ENCODE measurements around the gene PARVA. TPM values are rescaled to one million over a fixed set of nuclear protein-coding genes. Genes with fewer than 3 reads are reported as not detected.

The PARVA gene
- total RNA-seq, 3 donors from 2014 or later = 55.7 to 191 (median 57.1) TPM

- no peaks in the 10 kb centered on the region for H3K4me1 ChIP-seq (ENCODE audit: low read depth)
- no peaks in the 10 kb centered on the region for H3K9me3 ChIP-seq
- DNase-seq = no peak
- H3K4me3 ChIP-seq = no peak overlapping the region
- H3K36me3 ChIP-seq (ENCODE audit: low read depth) = no peaks in the 10 kb centered on the region
- no peak for ATAC-seq
- intact Hi-C loops (cut with DNase I, micrococcal nuclease) = no loop called here
- no peak for TF ChIP-seq CTCF (IDR thresholded peaks at IDR 0.05)
Observed at GRCh38 chr11:12556155-12556554, 178.8 kb downstream of the PARVA start.

GRCh38 chr11:12556788-12557384 lies 179.5 kb downstream of the PARVA start:
- Histone ChIP-seq H3K9me3 (no peaks in the 10 kb centered on the region), H3K4me3 (no peak overlapping the region), H3K36me3 (ENCODE audit: low read depth) (no peaks in the 10 kb centered on the region), H3K4me1 (ENCODE audit: low read depth) (no peaks in the 10 kb centered on the region)
- no peak for ATAC-seq
- peak in 1 of 3 donors; percentile 54 for DNase-seq
- intact Hi-C loops (cut with DNase I, micrococcal nuclease) = no loop called here
- no peak for TF ChIP-seq CTCF (IDR thresholded peaks at IDR 0.05)

- no peak for ATAC-seq
- intact Hi-C loops (cut with DNase I, micrococcal nuclease) = no loop called here
- Histone ChIP-seq H3K4me3 (no peak overlapping the region), H3K9me3 (no peaks in the 10 kb centered on the region), H3K36me3 (ENCODE audit: low read depth) (no peaks in the 10 kb centered on the region), H3K4me1 (ENCODE audit: low read depth) (no peaks in the 10 kb centered on the region)
- no peak for TF ChIP-seq CTCF (IDR thresholded peaks at IDR 0.05)
- no peak for DNase-seq
Observed at GRCh38 chr11:12559011-12559410, 181.6 kb downstream of the PARVA start.

GRCh38 chr11:12560362-12560761 lies 183.0 kb downstream of the PARVA start:
- Histone ChIP-seq H3K4me3 (no peak overlapping the region), H3K4me1 (ENCODE audit: low read depth) (no peaks in the 10 kb centered on the region), H3K36me3 (ENCODE audit: low read depth) (no peaks in the 10 kb centered on the region), H3K9me3 (no peaks in the 10 kb centered on the region)
- DNase-seq (no peak), ATAC-seq (no peak)
- intact Hi-C loops (cut with DNase I, micrococcal nuclease) = no loop called here
- TF ChIP-seq CTCF (IDR thresholded peaks at IDR 0.05) = no peak

DNA sequence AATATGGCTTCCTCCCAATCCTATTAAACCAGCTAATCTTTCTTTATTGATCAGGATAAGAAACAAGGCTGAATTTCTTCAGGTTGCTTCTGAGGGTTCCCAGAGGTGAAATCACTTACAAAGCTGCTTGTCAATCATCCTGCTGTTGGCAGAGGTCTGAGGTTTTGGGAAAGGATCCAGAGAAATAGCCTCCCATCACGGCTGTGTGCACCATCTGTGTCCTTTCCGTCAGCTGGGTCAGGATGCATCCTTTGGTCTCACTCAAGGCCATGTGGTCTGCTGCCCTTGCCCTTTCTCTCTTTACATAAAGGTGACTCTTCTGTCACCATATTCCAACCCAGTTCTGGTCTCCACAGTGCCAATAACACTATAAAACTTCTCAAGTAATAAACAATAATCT lies 183.5 kb downstream of the PARVA start:
- H3K4me1 ChIP-seq (ENCODE audit: low read depth) = no peaks in the 10 kb centered on the region
- ATAC-seq (no peak), DNase-seq (no peak)
- H3K9me3 ChIP-seq = no peaks in the 10 kb centered on the region
- H3K36me3 ChIP-seq (ENCODE audit: low read depth) = no peaks in the 10 kb centered on the region
- intact Hi-C loops (cut with DNase I, micrococcal nuclease) = no loop called here
- TF ChIP-seq CTCF (IDR thresholded peaks at IDR 0.05) = no peak
- no peak overlapping the region for H3K4me3 ChIP-seq

- Histone ChIP-seq H3K9me3 (no peaks in the 10 kb centered on the region), H3K36me3 (ENCODE audit: low read depth) (no peaks in the 10 kb centered on the region), H3K4me1 (ENCODE audit: low read depth) (no peaks in the 10 kb centered on the region), H3K4me3 (no peak overlapping the region)
- no peak for TF ChIP-seq CTCF (IDR thresholded peaks at IDR 0.05)
- intact Hi-C loops (cut with DNase I, micrococcal nuclease) = no loop called here
- ATAC-seq (no peak), DNase-seq (no peak)
Observed at GRCh38 chr11:12564012-12564411, 186.6 kb downstream of the PARVA start.
